Lower leg skin (tissue), 3 donors: Measurements from ENCODE around the gene SLC4A4.

Experiments
- CTCF ChIP-seq, 3 donors: fragments of 450-650 bp; IDR thresholded peaks; one replicate each; pipeline ENCODE4 v1.5.1; 2016; ENCODE audit warnings: antibody characterized with exemption in 3 of 3, mild to moderate bottlenecking in 3 of 3, moderate library complexity in 2 of 3
- POLR2A ChIP-seq, 2 donors: fragments of 450-650 bp; IDR thresholded peaks; one replicate each; pipeline ENCODE4 v1.6.1; 2016 to 2017; ENCODE audit warnings: antibody characterized with exemption in 2 of 2, mild to moderate bottlenecking in 1 of 2, moderate library complexity in 1 of 2

GRCh38 chr4:71292228-71292627, 46.6 kb upstream of the SLC4A4 start:
- TF ChIP-seq POLR2A (IDR thresholded peaks at IDR 0.05) (no peak), CTCF (IDR thresholded peaks at IDR 0.05) (no peak)
